Endothelial cell of hepatic sinusoid (primary cell): Measurements from ENCODE around the gene HDAC4.

Source experiments
- in situ Hi-C: cut with HindIII; loops from 2 replicates; pipeline ENCODE4 v1.10.0; 2017; ENCODE audit warnings: low sequenced_read_pairs

Gene HDAC4

GRCh38 chr2:239312741-239313667 is 87.8 kb downstream of the HDAC4 start:
- in situ Hi-C loops = no loop called here

GRCh38 chr2:239312081-239312511 is 88.7 kb downstream of the HDAC4 start:
- in situ Hi-C loops = no loop called here

DNA sequence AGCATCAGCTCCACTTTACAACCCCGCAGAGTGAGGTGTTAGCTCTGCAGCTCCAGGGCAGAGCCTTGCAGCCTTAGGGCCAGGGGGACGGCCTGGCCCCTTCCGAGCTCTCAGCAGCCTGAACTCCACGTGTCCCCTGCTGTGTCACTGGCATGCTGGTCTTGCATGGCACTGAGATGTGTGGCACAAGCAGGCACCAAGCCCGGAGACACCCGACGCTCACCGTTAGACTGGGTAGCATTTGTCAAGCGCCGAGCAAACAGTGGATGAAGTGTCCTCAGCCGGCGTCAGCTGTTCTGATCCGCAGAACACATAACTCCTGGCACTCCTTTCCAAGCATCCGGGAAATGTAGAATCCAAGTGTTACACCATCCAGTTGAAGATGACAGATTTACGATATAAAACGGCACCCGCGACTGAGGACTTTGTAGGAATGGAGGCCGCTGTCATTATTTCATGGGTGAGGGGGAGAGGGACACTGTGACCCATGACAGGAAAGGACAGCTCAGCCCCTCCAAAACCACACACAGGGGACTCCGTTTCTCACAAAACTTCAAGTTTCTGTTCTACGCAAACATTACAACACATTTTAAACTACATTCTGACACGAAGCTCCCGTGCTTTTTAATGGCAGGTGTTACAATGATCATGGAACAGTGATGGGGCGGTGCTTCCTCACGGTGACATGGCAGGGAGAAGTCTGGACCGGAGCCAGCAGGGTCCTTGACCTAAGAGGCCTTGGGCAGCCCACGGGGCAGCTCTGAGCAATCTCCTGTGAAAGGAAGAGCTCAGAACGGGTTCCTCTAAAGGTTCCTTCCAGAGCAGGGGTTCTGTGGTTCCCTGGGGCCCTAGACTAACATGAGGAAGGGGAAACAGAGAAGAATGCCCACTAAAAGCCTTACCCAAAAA is 89.4 kb downstream of the HDAC4 start:
- in situ Hi-C loops = no loop called here

GRCh38 chr2:239310401-239311061 is 90.3 kb downstream of the HDAC4 start:
- in situ Hi-C loops = no loop called here

GRCh38 chr2:239309398-239310245 is 91.2 kb downstream of the HDAC4 start:
- in situ Hi-C loops = no loop called here

- in situ Hi-C loops = no loop called here
These were observed 92.0 kb downstream of the HDAC4 start for GRCh38 chr2:239308661-239309397.

DNA sequence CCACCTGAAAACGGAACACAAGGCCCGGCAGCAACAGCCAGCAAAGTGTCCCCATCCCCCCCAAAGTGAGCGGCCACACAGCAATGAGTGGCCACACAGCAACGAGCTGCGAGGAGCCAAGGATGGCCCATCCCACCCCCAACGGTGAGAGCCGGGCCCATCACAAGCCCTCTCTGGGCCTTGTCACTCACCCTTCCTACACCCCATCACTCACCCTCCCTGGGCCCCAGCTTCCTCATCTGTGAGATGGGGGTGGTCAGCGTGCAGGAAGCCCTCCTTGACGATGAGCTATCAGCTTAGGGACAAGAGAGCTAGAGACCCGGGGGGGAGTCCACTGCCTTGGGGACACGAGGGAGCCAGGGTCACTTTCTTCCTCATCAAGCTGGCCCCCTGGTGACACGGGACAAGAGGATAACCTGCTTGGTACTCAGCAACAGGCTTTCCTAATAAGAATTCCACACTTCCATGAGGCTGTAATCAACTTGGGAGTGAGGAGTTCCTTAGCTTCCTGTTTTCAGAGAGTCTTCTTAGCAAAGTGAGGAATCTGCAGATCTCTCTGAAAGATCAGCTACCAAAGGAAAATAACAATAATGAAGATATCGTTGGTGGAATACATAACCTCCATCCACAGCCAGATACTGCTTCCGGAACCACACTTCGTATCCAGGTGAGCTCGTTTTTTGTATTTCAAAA is 92.8 kb downstream of the HDAC4 start:
- in situ Hi-C loops = no loop called here

DNA sequence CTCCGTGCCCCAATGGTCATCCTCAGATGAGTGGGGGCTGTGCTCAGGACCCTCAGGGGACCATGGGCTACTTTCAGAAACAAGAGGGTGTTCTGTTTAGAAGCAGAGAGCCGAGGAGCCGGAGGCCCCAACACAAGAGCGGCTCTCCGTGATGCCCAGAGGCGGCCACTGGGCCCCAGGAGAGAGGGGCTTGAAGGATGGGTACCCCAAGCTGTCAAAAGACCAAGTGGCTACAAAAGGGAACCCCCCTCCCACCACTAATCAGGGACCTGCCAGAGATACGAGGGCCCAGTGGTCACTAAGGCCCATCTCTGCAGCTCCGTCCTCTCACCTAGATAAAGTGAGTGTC is 93.6 kb downstream of the HDAC4 start:
- in situ Hi-C loops = no loop called here

DNA sequence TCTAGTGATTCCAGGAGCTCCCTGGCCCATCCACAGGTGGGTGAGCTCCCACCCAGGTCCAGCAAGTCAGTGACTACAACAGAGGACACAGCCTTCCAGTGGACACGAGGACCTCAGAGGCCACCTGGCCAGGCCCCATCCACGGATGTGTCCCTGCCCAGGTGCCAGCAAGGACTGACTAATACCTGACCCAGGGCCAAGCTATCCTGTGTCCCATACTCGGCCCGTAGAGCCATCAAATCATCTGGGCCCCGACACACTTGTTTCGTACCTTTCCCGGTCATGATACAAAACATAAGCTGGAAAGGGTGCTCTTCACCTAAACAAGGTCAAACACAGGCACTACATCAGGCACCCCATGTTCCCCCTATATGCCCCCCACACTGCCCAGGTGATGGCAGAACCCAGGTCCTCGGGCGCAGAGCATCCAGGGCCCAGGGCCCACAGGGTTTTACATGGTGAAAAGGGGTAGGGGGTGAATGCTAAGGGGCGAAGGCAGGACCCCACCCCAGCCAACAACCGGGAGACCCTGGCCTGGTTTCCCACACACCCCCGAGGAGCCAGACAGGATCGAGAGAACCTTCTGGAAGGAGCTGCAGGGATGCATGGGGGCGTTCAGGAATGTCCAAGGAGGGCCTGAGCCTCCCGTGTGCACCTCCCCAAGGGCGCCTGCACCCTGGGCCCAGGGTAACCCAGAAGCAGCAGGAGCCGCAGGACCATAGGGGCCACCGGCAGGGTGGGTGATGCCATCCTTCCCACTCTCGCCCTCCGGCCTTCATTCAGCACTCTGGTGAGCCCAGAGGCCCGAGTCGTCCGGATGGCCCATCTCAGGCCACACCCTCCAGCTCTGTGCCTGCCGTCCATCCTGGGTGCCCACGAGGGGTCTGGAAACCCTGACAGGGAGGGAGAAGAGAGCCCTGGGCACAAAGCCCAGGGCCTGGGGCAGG is 94.3 kb downstream of the HDAC4 start:
- in situ Hi-C loops = no loop called here

DNA sequence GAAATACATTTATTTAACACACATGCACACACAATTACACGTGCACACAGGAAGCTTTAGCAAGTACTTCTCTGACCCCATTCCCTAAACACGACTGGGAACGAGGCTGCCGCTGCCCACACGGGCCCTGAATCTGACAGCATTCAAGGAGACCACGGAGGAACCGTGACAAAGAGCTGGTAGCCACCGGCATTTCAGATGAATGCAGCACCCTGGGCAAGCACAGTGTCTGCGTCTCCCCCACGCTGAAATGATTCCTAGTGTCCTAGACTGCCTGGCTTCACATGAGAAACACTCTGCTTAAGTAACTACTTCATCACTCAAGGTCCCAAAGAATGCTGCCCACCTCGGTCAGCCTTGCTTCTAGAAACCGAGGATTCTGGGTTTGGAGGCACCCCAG is 95.0 kb downstream of the HDAC4 start:
- in situ Hi-C loops = no loop called here

DNA sequence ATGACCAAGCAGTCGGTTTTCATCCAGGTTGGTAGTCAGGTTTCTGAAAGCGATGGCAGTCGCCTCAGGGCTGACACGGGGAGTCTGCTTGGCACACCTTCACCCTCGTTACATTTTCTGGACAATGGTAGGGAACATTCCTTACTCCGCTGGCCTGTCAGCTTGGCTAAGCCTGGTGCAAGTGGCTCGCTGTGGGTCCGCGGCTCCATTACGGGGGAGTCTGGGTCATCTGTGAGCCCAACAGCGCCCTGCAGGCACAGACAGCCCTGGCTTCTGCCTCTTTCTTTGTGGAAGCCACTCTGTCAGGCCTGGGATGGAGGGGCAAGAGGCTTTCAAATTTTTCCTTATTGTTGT is 95.6 kb downstream of the HDAC4 start:
- in situ Hi-C loops = no loop called here

- in situ Hi-C loops = no loop called here
These were observed 96.1 kb downstream of the HDAC4 start for GRCh38 chr2:239304533-239305221.

- in situ Hi-C loops = no loop called here
These were observed 96.9 kb downstream of the HDAC4 start for GRCh38 chr2:239303711-239304532.

DNA sequence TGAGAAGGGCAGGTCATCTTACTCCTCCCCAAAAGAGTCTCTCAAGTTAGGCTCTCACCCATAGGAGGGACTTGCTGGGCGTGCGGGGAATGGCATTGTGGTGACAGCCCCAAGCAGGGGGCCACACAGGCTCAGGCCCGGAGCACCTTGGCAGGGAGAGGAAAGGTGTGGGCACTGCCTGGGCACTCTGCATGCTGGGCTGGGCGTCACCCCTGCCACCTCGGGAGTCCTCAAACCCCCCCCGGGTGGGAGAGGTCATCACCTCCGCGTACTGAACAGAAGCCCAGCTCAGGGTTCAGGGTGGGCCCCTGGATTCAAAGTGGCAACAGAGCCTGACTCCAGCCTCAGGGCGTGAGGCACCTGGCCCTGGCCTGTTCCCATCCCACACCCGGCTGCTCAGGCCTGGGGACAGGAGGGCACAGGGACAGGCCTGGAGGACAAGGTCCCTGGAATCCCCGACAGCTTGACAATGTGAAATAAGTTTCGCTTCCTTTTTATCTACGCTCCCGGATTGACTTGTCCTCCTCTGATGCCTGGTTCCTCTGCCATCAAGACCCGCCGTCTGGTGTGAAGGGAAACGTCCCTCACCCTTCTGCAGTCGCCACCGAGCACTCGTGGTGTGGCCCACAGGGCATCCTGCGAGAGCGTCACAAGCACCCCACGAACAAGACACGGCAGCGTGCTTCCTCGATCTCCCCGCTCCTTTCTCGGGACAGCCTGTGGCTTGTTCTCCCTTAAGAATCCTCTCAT is 97.8 kb downstream of the HDAC4 start:
- in situ Hi-C loops = no loop called here

DNA sequence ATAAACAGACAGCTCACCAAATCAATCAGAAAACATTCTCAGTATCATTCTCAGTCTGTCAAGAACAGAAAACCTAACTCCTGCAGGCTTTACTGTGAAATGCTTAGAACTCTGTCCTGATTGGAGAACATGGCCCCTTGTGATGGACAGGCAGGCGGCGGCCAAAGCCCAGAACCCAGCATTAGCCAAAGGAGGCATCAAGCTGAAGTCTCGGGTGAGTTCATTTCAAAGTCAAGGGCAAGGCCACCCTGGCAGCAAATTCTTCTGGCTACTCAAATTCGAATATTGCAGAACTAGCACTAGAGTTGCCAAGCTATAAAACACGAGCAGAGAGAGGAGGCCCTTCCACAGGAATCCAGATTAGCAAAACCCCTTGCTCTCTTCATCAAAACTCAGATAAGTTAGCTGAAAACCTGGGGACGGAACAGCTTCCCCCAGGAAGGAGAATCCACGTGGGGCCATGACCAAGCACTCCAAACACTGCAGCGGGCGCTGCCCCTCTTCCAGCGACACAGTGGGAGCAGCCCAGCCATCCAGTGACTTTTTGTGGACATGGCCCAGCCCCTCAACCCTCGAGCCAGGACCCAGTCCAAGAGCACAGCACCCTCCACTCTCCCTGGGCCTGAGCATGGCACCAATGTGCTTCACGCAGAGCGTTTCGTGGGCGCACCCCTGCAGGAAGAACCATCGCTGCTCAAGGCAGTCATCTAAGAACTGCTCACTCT is 98.6 kb downstream of the HDAC4 start:
- in situ Hi-C loops = no loop called here
